Panc1 (cell line): ENCODE measurements around the gene B9D2.

Source experiments
- CTCF ChIP-seq: fragments of 450-650 bp; IDR thresholded peaks from 2 replicates; pipeline ENCODE4 v1.5.1; 2017; ENCODE audit warnings: mild to moderate bottlenecking
- POLR2AphosphoS5 ChIP-seq: IDR thresholded peaks from 2 replicates; pipeline ENCODE4 v1.6.1; 2012; ENCODE audit warnings: mild to moderate bottlenecking, low read depth, low read length, moderate library complexity
- TCF7L2 ChIP-seq: IDR thresholded peaks from 2 replicates; pipeline ENCODE4 v1.6.1; 2011; ENCODE audit warnings: mild to moderate bottlenecking, low read depth, low read length, inconsistent platforms

- TF ChIP-seq CTCF (no peak), TCF7L2 (no peak), POLR2AphosphoS5 (no peak)
Measured at GRCh38 chr19:41341669-41342490, 22.1 kb downstream of the B9D2 start.
